ENCODE results near the gene PCDHA2.
"Not testable (repeated sequence)": the region's sequence is repeated elsewhere in the genome, so short reads cannot be mapped to it uniquely, and the experiment has no call there.

PCDHA2 gene

GRCh38 chr5:140794595-140795258 lies at the start of gene PCDHA2:
TSS of gene PCDHA2 (plus strand) at chr5:140794852.
- DNase-seq: no peak
- no peak for ATAC-seq

GRCh38 chr5:140753561-140753960 lies 41.1 kb upstream of the PCDHA2 start:
- no peak for ATAC-seq
- DNase-seq: no peak

- no peak for ATAC-seq
- no peak for DNase-seq
These were observed 30.3 kb upstream of the PCDHA2 start for GRCh38 chr5:140764177-140764973.

GRCh38 chr5:140767444-140767843 lies 27.2 kb upstream of the PCDHA2 start:
- DNase-seq: no peak
- no peak for ATAC-seq

GRCh38 chr5:140780512-140780911 lies 14.1 kb upstream of the PCDHA2 start:
- no peak for ATAC-seq
- DNase-seq: no peak

GRCh38 chr5:140785905-140786686 lies 8.6 kb upstream of the PCDHA2 start, which contains the start of gene PCDHA1:
TSS of gene PCDHA1 (plus strand) at chr5:140786140.
- ATAC-seq (no peak), DNase-seq (no peak)

- DNase-seq, ATAC-seq: not testable (repeated sequence)
These were observed 7.2 kb upstream of the PCDHA2 start for GRCh38 chr5:140787422-140787821.

- DNase-seq: not testable (repeated sequence)
These were observed 6.7 kb upstream of the PCDHA2 start for GRCh38 chr5:140787849-140788504.

GRCh38 chr5:140791089-140791488 lies 3.6 kb upstream of the PCDHA2 start:
- no peak for ATAC-seq
- DNase-seq: no peak

More at GRCh38 chr5:140787849-140788504, 6.7 kb upstream of the PCDHA2 start:
- not testable (repeated sequence) for ATAC-seq

GRCh38 chr5:140795259-140795641 lies 598 bp downstream of the PCDHA2 start:
- no peak for ATAC-seq

GRCh38 chr5:140796072-140796717 lies 1.5 kb downstream of the PCDHA2 start:
- DNase-seq: not testable (repeated sequence)

More at GRCh38 chr5:140795259-140795641, 598 bp downstream of the PCDHA2 start:
- DNase-seq: no peak

GRCh38 chr5:140796718-140797095 lies 2.1 kb downstream of the PCDHA2 start:
- ATAC-seq: no peak
- DNase-seq: no peak

More at GRCh38 chr5:140796072-140796717, 1.5 kb downstream of the PCDHA2 start:
- not testable (repeated sequence) for ATAC-seq

- ATAC-seq: no peak
These were observed 6.3 kb downstream of the PCDHA2 start, which contains the start of gene PCDHA3 for GRCh38 chr5:140800816-140801493. TSS of gene PCDHA3 (plus strand) at chr5:140801057.

GRCh38 chr5:140801494-140801841 lies 6.8 kb downstream of the PCDHA2 start:
- DNase-seq: no peak

More at GRCh38 chr5:140800816-140801493, 6.3 kb downstream of the PCDHA2 start, which contains the start of gene PCDHA3:
- DNase-seq: no peak

GRCh38 chr5:140802381-140802780 lies 7.7 kb downstream of the PCDHA2 start:
- ATAC-seq: not testable (repeated sequence)

More at GRCh38 chr5:140801494-140801841, 6.8 kb downstream of the PCDHA2 start:
- ATAC-seq: no peak

GRCh38 chr5:140802781-140803271 lies 8.2 kb downstream of the PCDHA2 start:
- DNase-seq (no peak), ATAC-seq (no peak)

More at GRCh38 chr5:140802381-140802780, 7.7 kb downstream of the PCDHA2 start:
- DNase-seq: not testable (repeated sequence)

- ATAC-seq (no peak), DNase-seq (peak; percentile 23)
These were observed 12.5 kb downstream of the PCDHA2 start, which contains the start of gene PCDHA4 for GRCh38 chr5:140806834-140807775. TSS of gene PCDHA4 (plus strand) at chr5:140807068.

GRCh38 chr5:140808241-140808888 lies 13.7 kb downstream of the PCDHA2 start:
- ATAC-seq, DNase-seq: not testable (repeated sequence)

Measured in stimulated activated naive CD8-positive, alpha-beta T cell treated with anti-CD3 and anti-CD28 coated beads, Interleukin-15, Interleukin-2, amounts not matched to agents 100 U/mL and 50 U/mL, for 24 hours (primary cell).